Stimulated activated CD4-positive, alpha-beta T cell treated with anti-CD3 and anti-CD28 coated beads, Interleukin-12 subunit alpha, Interleukin-12 subunit beta, amount 100 ng/mL, for 24 hours (primary cell): ENCODE results near the gene CCDC9.
"Not testable (repeated sequence)": the region's sequence is repeated elsewhere in the genome, so short reads cannot be mapped to it uniquely, and the experiment has no call there.

Experiments used
- DNase-seq, 2 experiments: peaks; one replicate each; pipeline ENCODE4 v3.0.0-alpha.2; 2020; ENCODE audit warnings: low read depth in 2 of 2

The CCDC9 gene

GRCh38 chr19:47232422-47233211 is 23.7 kb upstream of the CCDC9 start:
- DNase-seq = no peak

- no peak for DNase-seq
These were observed 20.2 kb upstream of the CCDC9 start for GRCh38 chr19:47236072-47236675.

- no peak for DNase-seq
These were observed 17.2 kb upstream of the CCDC9 start for GRCh38 chr19:47239152-47239551.

GRCh38 chr19:47239610-47240296 is 16.6 kb upstream of the CCDC9 start:
- DNase-seq = no peak

- no peak for DNase-seq
These were observed 15.8 kb upstream of the CCDC9 start for GRCh38 chr19:47240556-47240955.

- DNase-seq = peak; percentile 57 to 72
These were observed 15.1 kb upstream of the CCDC9 start for GRCh38 chr19:47240996-47241918.

- DNase-seq = no peak
These were observed 14.3 kb upstream of the CCDC9 start for GRCh38 chr19:47241919-47242577.

- no peak for DNase-seq
These were observed 13.0 kb upstream of the CCDC9 start for GRCh38 chr19:47243364-47243775.

- DNase-seq = peak; percentile 79 to 87
These were observed 12.4 kb upstream of the CCDC9 start for GRCh38 chr19:47243776-47244547.

GRCh38 chr19:47247308-47247990 is 8.9 kb upstream of the CCDC9 start:
- DNase-seq = peak; percentile 62 to 77

- DNase-seq = not testable (repeated sequence)
These were observed 3.3 kb upstream of the CCDC9 start for GRCh38 chr19:47253016-47253415.

GRCh38 chr19:47253467-47253881 is 2.9 kb upstream of the CCDC9 start:
- DNase-seq = no peak

- no peak for DNase-seq
These were observed 2.4 kb upstream of the CCDC9 start for GRCh38 chr19:47253970-47254369.

- peak; percentile 100 for DNase-seq
These were observed 527 bp downstream of the CCDC9 start for GRCh38 chr19:47256693-47257410.

GRCh38 chr19:47257411-47258169 is 1.3 kb downstream of the CCDC9 start:
- DNase-seq = no peak

- DNase-seq = no peak
These were observed 2.1 kb downstream of the CCDC9 start for GRCh38 chr19:47258434-47258833.

GRCh38 chr19:47258895-47259555 is 2.7 kb downstream of the CCDC9 start:
- DNase-seq = no peak

GRCh38 chr19:47260476-47260875 is 4.2 kb downstream of the CCDC9 start:
- DNase-seq = no peak
